ENCODE measurements around the gene IQGAP2. TPM values are rescaled to one million over a fixed set of nuclear protein-coding genes. Genes with fewer than 3 reads are reported as not detected.
A peak's percentile ranks its signal among the peaks of the same experiment; 100 is the strongest.

IQGAP2 gene
- total RNA-seq, 1 donor from 2014 or later, result 7.8 TPM

GRCh38 chr5:76380346-76381066 lies 22.6 kb upstream of the IQGAP2 start:
- DNase-seq, result no peak
- intact Hi-C loops (cut with micrococcal nuclease), result no loop called here
- ATAC-seq, result no peak

GRCh38 chr5:76383126-76383832 lies 19.8 kb upstream of the IQGAP2 start:
- intact Hi-C loops (cut with micrococcal nuclease), result no loop called here
- DNase-seq (no peak), ATAC-seq (no peak)

GRCh38 chr5:76384189-76384588 lies 18.9 kb upstream of the IQGAP2 start:
- DNase-seq (no peak), ATAC-seq (no peak)
- intact Hi-C loops (cut with micrococcal nuclease), result no loop called here

GRCh38 chr5:76384705-76385104 lies 18.4 kb upstream of the IQGAP2 start:
- intact Hi-C loops (cut with micrococcal nuclease), result no loop called here
- ATAC-seq, result no peak
- no peak for DNase-seq

- DNase-seq (no peak), ATAC-seq (no peak)
- intact Hi-C loops (cut with micrococcal nuclease), result no loop called here
Measured at GRCh38 chr5:76385540-76385939, 17.5 kb upstream of the IQGAP2 start.

- intact Hi-C loops (cut with micrococcal nuclease), result no loop called here
Measured at GRCh38 chr5:76386360-76386759, 16.7 kb upstream of the IQGAP2 start.

GRCh38 chr5:76388236-76388635 lies 14.8 kb upstream of the IQGAP2 start:
- DNase-seq (no peak), ATAC-seq (no peak)
- intact Hi-C loops (cut with micrococcal nuclease), result no loop called here

More at GRCh38 chr5:76386360-76386759, 16.7 kb upstream of the IQGAP2 start:
- DNase-seq, result no peak
- no peak for ATAC-seq

- ATAC-seq (no peak), DNase-seq (no peak)
- intact Hi-C loops (cut with micrococcal nuclease), result no loop called here
Measured at GRCh38 chr5:76388791-76389512, 14.1 kb upstream of the IQGAP2 start.

GRCh38 chr5:76389513-76390154 lies 13.5 kb upstream of the IQGAP2 start:
- DNase-seq (no peak), ATAC-seq (no peak)
- intact Hi-C loops (cut with micrococcal nuclease), result no loop called here

- DNase-seq (no peak), ATAC-seq (no peak)
- intact Hi-C loops (cut with micrococcal nuclease), result no loop called here
Measured at GRCh38 chr5:76391014-76391413, 12.1 kb upstream of the IQGAP2 start.

GRCh38 chr5:76393035-76393680 lies 9.9 kb upstream of the IQGAP2 start:
- no peak for ATAC-seq
- intact Hi-C loops (cut with micrococcal nuclease), result no loop called here
- no peak for DNase-seq

GRCh38 chr5:76397200-76397599 lies 5.9 kb upstream of the IQGAP2 start:
- DNase-seq (no peak), ATAC-seq (no peak)
- intact Hi-C loops (cut with micrococcal nuclease), result no loop called here

GRCh38 chr5:76399268-76399667 lies 3.8 kb upstream of the IQGAP2 start:
- ATAC-seq (no peak), DNase-seq (no peak)
- intact Hi-C loops (cut with micrococcal nuclease), result no loop called here

- intact Hi-C loops (cut with micrococcal nuclease), result no loop called here
Measured at GRCh38 chr5:76400466-76400865, 2.6 kb upstream of the IQGAP2 start.

GRCh38 chr5:76401801-76402250 lies 1.3 kb upstream of the IQGAP2 start:
- no peak for ATAC-seq

More at GRCh38 chr5:76400466-76400865, 2.6 kb upstream of the IQGAP2 start:
- DNase-seq (no peak), ATAC-seq (no peak)

GRCh38 chr5:76402251-76402885 lies 717 bp upstream of the IQGAP2 start:
- intact Hi-C loops (cut with micrococcal nuclease), result no loop called here
- ATAC-seq (peak; percentile 66), DNase-seq (peak; percentile 57)

More at GRCh38 chr5:76401801-76402250, 1.3 kb upstream of the IQGAP2 start:
- no peak for DNase-seq
- intact Hi-C loops (cut with micrococcal nuclease), result no loop called here

- intact Hi-C loops (cut with micrococcal nuclease), result no loop called here
- ATAC-seq (peak; percentile 20), DNase-seq (peak; percentile 50)
Measured at GRCh38 chr5:76403766-76404222, 709 bp downstream of the IQGAP2 start.

Data from left ventricle myocardium superior (tissue), 1 donor.